Epithelial cell of esophagus (primary cell): ENCODE results near the gene GCNA.
"Not testable (repeated sequence)": the region's sequence is repeated elsewhere in the genome, so short reads cannot be mapped to it uniquely, and the experiment has no call there.

Source experiments
- DNase-seq: peaks from one replicate; pipeline ENCODE4 v3.0.0; 2010; ENCODE audit warnings: low read depth
- H3K4me3 ChIP-seq: 2 replicates; pipeline ENCODE4 v1.5.1; 2011; ENCODE audit warnings: mild to moderate bottlenecking, low read length, control low read depth
- CTCF ChIP-seq: IDR thresholded peaks from 2 replicates; pipeline ENCODE4 v1.5.1; 2011; ENCODE audit warnings: low read depth, mild to moderate bottlenecking, low read length, control low read depth, inconsistent platforms; ENCODE audit not compliant: insufficient read depth; ENCODE audit errors: missing control alignments

GCNA gene

GRCh38 chrX:71640002-71640401, 61.8 kb downstream of the GCNA start:
- no peak for TF ChIP-seq CTCF
- no peak overlapping the region for H3K4me3 ChIP-seq
- no peak for DNase-seq

- H3K4me3 ChIP-seq, DNase-seq: not testable (repeated sequence)
These were observed 66.2 kb downstream of the GCNA start for GRCh38 chrX:71644406-71644805.

- peak; percentile 6 for TF ChIP-seq CTCF
- H3K4me3 ChIP-seq, result no peak overlapping the region
- DNase-seq, result no peak
These were observed 72.2 kb downstream of the GCNA start for GRCh38 chrX:71650333-71650969.

GRCh38 chrX:71652405-71652804, 74.2 kb downstream of the GCNA start:
- DNase-seq, result peak; percentile 50
- TF ChIP-seq CTCF, result peak; percentile 63
- H3K4me3 ChIP-seq, result no peak overlapping the region

GRCh38 chrX:71653344-71653743, 75.1 kb downstream of the GCNA start:
- TF ChIP-seq CTCF, result no peak
- DNase-seq, result no peak

GRCh38 chrX:71657267-71657666, 79.0 kb downstream of the GCNA start:
- no peak for TF ChIP-seq CTCF
- DNase-seq, result peak; percentile 8
- no peak overlapping the region for H3K4me3 ChIP-seq

More at GRCh38 chrX:71653344-71653743, 75.1 kb downstream of the GCNA start:
- no peak overlapping the region for H3K4me3 ChIP-seq

- no peak for TF ChIP-seq CTCF
- peak; percentile 11 for DNase-seq
- no peak overlapping the region for H3K4me3 ChIP-seq
These were observed 81.1 kb downstream of the GCNA start for GRCh38 chrX:71659342-71659741.
